ENCODE data around the gene MCM8.

- TF ChIP-seq POLR2AphosphoS5 (IDR thresholded peaks at IDR 0.05; ENCODE audit: low read depth): no peak
- no peak for TF ChIP-seq CTCF (conservative IDR thresholded peaks at IDR 0.05; ENCODE audit: low read depth in 2 of 2)
- no peak for TF ChIP-seq EZH2 (IDR thresholded peaks at IDR 0.05; ENCODE audit: low read depth, unreplicated experiment)
- no peak for TF ChIP-seq EZH2phosphoT487 (IDR thresholded peaks at IDR 0.05; ENCODE audit: unreplicated experiment)
- TF ChIP-seq REST (IDR thresholded peaks at IDR 0.05; ENCODE audit: unreplicated experiment): no peak
- no peak for TF ChIP-seq CREB1 (CRISPR knock-in tag; IDR thresholded peaks at IDR 0.05; ENCODE audit: low read depth)
- no peak for TF ChIP-seq JUNB (IDR thresholded peaks at IDR 0.05; ENCODE audit: unreplicated experiment)
- TF ChIP-seq ZNF331 (CRISPR knock-in tag; IDR thresholded peaks at IDR 0.05; ENCODE audit: low read depth): no peak
- TF ChIP-seq NANOG (IDR thresholded peaks at IDR 0.05; ENCODE audit: borderline replicate concordance): no peak
- no peak for TF ChIP-seq ZNF114 (CRISPR knock-in tag; IDR thresholded peaks at IDR 0.05)
These were observed 67.4 kb downstream of the MCM8 start for GRCh38 chr20:6017880-6018279.

Measured in GM23338 (cell line).